NCI-H748 (cell line): ENCODE data around the gene CPD.

Experiments used
- DNase-seq: peaks from one replicate; lab custom pipeline; 2025; ENCODE audit not compliant: unreplicated experiment; lab: John Stamatoyannopoulos, UW

CPD gene

DNA sequence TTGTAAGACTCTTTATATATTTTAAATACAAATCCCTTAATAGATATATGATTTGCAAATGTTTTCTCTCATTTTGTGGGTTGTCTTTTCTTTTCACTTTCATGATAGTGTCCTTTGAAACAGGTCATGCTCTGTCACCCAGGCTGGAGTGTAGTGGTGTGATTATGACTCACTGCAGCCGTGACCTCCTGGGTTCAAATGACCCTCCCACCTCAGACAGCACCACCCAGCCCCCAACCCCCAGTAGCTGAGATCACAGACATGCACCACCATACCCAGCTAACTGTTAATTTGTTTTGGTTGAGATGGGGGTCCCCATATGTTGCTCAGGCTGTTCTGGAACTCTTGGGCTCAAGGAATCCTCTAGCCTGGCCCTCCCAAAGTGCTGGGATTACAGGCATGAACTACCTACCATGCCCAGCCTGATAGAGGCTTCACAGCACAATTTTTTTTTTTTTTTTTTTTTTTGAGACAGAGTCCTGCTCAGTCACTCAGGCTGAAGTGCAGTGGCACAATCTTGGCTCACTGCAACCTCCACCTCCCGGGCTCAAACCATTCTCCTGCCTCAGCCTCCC, 26.4 kb upstream of the CPD start:
- no peak for DNase-seq

- no peak for DNase-seq
These were observed 24.0 kb upstream of the CPD start for GRCh38 chr17:30354701-30355100.

- DNase-seq = no peak
These were observed 21.3 kb upstream of the CPD start for GRCh38 chr17:30357476-30357875.

DNA sequence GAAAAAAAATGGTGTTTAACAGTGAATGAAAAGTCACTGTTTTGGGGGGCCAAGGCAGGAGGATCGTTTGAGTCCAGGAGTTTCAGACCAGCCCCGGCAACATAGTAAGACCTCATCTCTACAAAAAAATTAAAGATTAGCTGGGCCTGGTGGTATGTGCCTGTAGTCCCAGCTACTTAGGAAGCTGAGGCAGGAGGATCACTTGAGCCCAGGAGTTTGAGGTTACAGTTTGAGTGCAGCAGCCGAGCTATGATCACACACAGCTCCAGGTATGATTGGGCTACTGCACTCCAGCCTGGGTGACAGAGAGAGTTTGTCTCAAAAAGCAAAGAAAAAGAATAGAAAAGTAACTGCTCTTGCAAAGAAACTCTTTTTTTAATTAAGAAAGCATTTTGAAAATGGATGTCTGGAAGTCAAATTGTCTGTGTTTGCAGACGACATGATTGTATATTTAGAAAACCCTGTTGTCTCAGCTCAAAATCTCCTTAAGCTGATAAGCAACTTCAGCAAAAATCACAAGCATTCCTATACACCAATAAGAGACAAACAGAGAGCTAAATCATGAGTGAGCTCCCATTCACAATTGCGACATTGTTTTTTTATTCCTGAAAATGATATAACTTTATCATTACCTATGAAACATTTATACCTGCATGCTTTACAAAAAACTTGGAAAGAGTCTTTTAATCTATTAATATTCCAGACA, 20.5 kb upstream of the CPD start:
- DNase-seq = no peak

- no peak for DNase-seq
These were observed 18.5 kb upstream of the CPD start for GRCh38 chr17:30360086-30360808.

DNA sequence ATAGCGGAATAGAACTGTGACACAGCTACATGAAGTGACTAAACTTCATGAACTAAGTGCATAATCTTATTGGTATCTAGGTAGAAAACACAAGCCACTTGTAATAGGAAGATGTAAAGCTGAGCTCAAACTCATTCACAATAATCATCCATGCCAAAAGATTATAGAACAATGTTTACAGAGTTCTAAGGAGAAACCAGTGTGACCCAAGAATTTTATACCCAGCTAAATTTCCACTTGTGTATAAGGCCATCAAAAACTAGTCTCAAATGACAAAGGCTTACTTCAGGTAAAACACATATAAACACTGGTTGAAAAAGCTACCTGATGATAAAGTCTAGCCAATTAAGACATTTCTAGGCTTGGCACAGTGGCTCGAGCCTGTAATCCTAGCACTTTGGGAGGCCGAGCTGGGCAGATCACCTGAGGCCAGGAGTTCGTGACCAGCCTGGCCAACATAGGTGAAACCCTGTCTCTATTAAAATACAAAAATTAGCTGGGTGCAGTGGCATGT, 16.9 kb upstream of the CPD start:
- DNase-seq = no peak

DNA sequence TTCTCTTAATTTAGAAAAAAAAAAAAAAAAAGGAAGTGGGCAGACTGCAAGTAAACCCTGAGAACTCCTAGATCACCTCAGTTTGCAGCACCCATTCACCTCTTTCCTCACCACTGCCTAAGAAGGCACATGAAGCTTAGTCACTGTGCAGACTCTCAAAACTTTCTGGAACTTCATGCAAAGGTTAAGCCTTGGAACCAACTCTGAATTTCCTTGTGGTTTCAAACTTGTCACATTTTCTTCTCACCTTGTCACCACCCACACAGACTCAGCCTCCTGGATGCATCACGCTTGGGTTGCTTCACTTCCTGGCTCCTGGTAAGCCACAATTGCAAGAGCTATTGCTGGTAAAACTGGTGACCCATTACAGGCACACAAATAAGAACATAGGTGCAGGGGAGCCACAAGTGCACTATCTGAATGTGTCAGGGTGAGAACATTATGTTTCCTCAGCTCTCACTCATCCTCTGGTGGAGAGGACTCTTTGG, 15.0 kb upstream of the CPD start:
- DNase-seq = no peak

DNA sequence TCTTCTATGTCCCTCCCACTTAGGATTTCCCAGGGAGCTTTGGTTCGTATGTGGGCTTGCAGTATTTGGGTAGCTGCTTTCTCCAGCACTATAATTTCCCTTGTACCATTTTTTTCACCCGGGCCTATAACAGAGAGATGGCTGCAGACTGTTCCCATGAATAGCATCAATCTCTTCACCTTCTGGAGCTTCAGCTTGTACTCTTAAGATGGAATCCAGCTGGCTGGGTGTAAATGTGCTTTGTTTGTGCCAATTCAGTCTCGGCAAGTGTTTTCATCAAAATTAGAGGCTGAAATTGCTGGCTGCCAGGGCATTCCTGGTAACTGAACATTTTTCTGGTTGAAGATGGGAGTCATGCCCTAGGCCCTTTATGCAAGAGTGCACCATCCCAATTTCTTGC, 12.2 kb upstream of the CPD start:
- no peak for DNase-seq

DNA sequence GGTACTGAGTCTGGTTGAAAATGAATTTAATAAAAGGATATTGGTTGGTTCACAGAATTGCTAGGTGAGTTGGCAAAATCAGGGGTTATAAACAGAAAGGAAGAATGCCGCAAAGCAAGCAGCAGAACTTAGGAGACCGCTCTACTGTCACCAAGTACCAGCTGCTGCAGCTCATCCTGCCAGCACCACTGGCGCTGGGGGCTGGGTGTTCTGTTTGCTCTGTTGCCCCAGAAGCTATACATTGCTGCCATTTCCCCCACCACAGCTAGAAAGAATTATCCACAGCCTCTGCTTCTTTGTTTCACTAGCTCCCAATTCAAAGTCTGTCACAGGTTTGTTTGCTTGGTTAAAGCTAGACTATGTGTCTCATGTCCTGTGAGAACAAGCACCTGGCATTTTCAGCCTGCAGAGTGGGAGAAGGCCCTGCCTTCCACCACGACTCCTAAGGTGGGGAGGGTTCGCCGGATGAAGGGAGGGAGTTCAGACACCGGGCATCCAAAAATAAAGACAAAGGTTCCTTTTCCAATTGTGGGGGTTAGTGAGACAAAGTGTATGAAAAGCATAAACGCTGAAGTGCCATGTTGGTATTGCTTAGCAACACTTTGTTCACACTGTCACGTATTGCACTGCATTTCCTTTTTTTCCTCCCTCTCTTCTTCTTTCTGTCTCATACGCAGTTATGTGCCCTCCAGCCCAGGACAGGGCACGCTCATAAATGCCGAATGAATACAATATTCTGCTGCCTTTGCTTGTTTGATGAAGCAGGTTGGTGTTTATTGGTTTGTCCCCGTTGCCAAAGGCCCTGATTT, 9.6 kb upstream of the CPD start:
- DNase-seq = peak; percentile 57

DNA sequence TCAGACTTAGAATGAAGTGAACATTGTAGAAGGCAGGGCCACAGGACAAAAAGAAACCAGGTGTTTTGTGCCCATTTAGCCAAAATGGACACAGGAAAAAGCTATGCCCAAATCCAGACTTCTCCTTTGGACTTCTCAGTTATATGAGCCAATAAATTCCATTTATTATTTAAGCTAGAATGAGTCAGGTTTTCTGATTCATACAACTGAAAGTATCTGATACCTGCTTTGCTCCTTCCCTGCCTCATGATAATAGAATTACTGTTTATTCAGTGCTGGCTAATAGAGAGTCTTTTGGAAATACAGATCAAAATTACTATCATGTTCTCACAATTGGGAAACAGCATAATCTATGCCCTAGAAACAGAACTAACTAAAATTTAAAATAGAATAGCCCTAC, 8.7 kb upstream of the CPD start:
- DNase-seq = no peak

DNA sequence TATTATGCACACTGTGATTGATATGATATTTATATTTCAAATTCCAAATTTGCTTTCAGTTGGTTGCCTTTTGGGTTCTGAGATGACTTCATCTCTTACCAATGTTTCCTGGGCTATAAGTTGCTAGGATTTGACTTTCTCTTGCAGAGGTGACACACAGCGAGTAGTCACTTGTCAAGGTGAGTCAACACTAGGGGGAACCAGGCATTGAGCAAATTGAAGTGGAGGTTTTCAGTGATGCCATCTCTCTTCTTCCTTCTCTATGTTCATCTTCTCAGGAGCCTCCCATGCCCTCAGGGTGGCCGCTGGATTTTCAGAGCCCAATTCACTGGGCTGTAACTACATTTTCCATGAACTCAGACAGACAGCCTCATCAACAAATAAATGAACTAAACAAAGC, 6.0 kb upstream of the CPD start:
- peak; percentile 16 for DNase-seq

DNA sequence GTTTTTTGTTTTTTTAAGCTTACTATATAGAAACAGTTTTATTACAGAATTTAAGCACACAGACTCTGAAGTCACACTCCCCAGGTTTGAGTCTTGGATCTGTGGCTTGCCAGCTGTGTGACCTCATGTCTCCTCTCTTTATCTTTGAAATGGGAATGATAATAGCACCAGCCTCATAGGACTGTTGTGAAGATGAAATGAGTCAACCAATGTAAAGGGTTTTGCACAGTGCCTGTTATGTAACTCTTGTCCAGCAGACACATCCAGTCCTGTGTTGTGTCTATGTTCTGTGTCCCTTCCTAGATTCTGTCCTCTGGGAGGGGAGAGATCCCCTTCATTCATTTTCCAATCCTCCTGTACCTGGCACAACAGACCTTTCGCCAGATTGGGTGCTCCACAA, 3.1 kb upstream of the CPD start:
- no peak for DNase-seq

DNA sequence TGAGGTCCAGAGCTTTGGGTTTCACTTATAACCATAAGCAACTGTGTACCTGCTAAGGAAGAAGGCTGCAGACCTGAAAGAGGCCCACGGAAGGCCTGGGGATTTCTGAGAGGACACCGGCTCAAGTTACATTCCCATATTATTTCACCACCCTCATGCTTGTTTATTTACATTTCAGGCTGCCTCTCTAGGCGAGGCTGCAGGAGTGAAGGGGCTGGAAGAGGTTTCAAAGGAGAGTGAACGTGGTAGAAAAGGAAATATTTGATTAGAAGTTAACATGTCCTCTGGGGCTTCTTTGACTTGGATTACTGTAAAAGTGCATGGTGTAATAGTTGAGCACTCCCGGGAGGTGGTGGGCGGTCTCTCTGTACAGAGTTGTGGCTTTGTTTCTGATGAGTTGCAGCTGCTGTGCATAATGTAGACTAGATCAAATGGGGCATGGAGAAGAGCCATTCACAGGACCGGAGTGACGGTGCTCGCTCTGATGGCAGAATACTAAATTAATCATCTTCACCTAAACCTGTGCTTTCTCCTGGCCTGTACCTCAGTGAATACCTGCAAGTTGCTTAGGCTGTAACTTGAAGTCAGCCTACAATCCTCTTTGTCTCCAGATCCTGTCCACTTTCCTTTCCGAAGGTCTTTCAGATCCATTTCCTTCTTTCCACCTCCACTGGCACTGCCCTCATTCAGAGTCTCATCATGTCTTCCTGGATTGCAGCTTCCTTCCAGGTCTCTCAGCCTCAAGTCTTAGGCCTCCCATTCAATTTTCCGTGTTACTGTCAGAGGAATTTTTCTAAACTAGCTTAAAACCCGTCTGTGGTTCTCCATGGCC, 1.9 kb upstream of the CPD start:
- peak; percentile 93 for DNase-seq

- DNase-seq = no peak
These were observed 1.0 kb upstream of the CPD start for GRCh38 chr17:30377574-30378240.

- DNase-seq = peak; percentile 56
These were observed 394 bp upstream of the CPD start for GRCh38 chr17:30378241-30378824.

DNA sequence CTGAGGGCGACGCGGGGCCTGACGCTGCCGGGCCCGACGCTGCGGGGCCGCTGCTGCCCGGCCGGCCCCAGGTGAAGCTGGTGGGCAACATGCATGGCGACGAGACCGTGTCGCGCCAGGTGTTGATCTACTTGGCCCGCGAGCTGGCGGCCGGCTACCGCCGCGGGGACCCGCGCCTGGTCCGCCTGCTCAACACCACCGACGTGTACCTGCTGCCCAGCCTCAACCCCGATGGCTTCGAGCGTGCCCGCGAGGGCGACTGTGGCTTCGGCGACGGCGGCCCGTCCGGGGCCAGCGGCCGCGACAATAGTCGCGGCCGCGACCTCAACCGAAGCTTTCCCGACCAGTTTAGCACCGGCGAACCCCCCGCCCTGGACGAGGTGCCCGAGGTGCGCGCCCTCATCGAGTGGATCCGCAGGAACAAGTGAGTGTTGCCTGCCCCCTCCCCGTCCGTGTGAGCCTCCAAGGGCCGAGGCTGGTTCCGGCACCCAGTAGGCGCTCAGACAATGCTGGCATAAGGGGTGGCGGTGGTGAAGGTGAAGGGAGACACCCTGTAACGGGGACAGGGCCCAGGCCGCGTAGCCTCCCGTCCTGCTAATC, 676 bp downstream of the CPD start:
- DNase-seq = peak; percentile 68

GRCh38 chr17:30379903-30380381, 1.2 kb downstream of the CPD start:
- peak; percentile 36 for DNase-seq

GRCh38 chr17:30380643-30381339, 2.1 kb downstream of the CPD start:
- DNase-seq = no peak
